T-helper 2 cell (primary cell): ENCODE measurements around the gene MVK.

ENCODE experiments used
- DNase-seq, 5 experiments: peaks; one replicate each; pipeline versions ENCODE4 v3.0.0 to v3.0.0-alpha.2; 2012 to 2022

Gene MVK

DNA sequence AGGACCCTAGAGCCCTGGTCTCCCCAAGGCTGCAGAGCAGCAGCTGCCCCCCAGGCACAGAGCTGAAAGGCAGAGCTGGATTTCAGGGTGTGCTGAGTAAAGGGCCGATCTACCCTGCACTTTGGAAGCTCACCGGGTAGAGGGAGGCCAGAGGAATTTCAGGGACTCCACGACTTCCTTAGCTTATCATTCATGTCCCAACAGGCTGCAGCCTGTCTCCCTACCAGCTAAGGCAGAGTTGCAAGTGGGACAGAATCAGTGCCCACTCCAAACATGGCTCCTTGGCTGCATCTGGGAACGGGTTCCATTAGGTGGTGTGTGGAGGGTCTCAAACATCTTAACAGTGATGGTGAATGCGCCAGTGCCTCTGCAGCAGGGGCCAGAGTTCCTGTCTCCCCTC lies 27.8 kb upstream of the MVK start:
- no peak for DNase-seq

DNA sequence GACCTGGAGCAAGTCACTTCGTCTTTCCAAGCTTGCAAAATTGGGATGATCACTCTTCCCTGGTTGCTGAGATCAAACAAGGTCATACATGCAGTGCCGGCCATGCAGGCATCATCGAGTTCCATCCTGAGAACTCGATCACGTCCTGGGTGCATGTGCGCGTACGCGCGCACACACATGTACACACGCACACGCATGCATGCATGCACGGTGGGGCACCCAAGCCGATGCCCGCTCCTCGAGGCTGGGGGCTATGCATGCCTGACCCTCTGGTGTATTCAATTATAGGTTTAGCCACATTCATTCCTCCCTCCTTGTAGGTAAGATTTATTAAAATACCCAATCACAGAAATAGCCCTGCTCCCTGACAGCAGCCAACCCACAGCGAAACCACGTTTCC lies 26.3 kb upstream of the MVK start:
- DNase-seq, result no peak

DNA sequence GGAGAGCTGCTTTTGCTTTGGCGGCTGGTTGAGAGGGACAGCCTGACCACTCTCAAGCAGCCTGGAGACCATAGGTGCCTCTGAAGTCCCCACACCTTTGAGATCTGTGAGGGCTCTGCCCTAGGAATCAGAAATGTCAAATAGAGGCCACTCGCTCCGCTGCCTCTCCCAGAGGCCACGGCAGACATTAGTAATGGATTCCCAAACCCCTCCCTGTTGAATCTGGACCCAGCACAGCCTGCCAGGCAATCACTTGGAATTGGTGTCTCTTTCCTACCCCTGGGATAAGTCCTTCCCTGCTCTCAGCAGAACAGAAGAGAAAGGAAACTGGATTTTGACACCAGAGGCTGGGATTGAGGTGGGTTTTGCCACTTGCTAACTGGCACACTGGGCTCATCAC lies 25.3 kb upstream of the MVK start:
- no peak for DNase-seq

DNA sequence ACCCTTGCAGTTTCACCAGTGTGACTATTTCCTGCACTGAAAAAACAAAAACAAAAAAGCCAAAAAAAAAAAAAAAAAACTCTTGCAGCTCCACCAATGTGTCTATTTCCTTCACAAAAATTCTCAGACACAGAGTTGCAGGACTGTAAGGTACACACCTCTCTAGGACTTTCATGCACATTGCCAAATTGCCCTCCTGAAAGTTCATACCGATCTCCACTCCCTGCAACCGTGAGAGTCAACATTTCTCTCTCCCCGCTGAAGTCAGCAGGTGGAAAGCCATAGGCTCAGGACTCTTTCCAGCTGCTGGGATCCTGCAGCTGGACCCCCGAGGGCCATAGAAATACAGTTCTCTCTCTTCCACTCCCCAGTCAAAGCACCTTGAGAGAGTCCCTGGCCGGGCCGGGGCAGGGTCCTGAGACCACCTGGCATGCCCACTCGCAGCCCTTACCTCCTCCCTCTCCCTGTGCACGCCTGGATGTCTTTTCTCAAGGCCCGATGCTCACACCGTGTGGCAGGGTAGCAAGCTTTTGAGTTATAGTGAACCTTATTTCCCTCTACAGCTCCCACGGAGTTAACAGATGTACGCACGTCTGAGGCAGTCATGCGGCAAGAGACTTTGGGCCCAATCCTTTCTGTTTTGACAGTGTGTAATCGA lies 23.9 kb upstream of the MVK start:
- no peak for DNase-seq

DNA sequence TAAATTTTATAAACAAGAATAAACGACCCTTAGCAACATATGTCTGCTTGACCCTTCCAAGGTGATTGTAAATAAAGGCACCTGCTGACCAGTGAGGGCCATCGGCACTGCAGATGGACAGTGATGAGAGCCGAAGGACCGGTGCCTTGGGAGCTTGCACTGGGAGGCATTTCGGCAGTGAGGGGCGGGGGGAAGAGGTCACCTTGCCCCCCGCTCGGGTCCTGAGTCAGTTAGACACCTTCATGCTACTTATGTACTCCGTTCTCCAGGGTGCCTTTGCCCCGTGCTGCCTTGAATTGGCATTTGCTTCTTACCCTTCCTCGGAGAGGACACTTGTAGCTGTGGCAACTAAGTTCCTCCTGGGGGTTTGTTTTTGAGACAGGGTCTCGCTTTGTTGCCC lies 23.3 kb upstream of the MVK start:
- DNase-seq, result no peak

DNA sequence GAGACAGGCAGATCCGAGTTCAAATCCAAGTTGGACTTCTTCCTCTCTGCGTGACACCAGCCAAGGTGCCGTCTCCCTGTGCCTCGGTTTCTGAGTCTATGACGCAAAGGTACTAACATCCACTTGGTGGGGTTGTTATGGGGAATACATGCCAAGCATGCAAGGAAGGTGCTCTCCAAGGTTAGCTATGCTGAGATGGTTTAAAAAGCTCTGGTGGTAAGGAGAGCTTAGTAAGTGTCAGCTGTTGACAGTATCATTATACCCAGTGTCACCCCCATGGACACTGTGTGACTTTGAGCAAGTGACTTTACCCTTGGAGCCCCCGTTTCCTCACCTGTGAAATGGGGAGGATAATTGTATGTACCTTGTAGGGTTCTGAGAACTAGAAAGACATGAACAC lies 22.5 kb upstream of the MVK start:
- DNase-seq, result no peak

DNA sequence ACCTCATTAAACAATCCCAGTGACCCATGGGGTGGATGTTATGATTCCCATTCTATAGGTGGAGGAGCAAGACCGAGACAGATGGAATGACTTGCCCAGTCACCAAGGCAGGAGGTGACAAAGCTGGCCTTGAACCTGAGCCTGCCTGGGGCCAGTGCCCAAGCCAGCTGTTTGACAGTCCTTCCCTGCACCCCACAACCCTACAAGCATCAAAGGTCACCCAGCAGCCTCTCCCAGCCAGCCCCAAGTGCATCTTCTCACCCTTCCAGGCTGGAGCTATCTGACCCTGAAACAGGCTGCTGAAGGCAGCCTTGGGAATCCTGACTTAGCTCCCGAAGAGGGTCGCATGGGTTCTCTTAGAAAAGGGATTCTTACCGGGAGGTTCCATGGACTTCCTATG lies 20.6 kb upstream of the MVK start:
- no peak for DNase-seq

DNA sequence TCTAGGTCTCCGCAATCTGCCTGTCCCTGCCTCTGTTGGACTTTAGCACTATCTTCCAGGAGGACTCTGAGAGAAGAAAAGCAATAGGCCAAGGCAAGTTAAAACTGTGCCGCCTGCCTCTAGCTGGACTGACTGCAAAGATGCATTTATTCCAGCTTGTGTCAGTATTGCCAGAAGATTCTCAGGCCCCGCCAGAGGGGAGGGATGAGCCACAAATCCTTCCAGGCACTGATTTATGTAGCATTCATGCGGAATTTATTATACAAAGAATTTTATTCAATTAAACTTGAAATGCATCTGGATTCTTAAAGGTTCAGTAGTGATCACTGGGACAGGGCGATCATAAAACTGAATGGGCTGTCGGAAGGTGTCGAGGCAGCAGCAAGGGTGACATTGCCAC lies 20.1 kb upstream of the MVK start:
- no peak for DNase-seq

DNA sequence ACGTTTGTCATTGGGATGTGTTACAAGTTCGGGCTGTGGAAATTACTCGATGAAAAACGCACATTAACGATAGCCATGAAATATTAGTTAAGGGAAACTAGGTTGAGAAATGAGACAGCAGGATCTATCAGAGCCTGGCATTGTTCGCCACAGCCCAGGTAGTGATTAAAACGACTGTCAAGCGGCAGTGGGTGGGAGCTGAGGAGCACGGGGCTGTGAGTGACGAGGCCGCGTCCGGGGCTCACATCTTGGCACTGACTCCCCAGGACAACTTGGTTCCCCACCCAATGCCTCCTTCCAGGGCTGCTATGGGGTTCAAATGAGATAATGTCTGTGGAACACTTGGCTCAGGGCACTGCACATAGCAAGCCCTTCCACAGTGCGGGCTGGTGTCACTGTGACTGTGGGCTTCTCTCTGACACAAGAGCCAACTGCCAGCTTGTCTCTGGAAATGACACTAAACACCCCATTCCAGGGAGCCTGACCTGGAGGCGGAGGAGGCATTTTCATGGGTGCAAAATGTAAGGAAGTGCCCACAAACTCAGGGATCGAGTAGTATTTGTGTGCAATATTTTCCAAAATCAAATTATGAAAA lies 19.6 kb upstream of the MVK start:
- DNase-seq, result no peak

DNA sequence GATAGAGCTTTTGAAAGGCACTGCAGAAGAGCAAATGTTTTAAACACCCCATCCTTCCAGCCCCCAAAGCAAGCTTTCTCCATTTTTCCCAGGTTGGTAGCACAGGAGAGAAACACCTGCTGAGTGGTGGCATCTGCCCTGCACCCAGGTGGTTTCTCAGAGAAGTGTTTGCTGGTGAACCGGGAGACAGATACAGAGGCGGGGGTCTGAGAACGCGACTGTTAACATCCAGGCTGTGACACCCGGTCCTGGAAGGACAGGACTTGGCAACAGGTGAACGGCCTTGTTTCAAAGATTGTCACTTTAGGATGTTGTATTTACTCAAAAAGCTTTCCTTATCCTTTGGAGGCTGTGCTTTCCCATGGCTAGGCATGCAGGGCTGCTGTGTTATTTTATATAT lies 18.8 kb upstream of the MVK start:
- no peak for DNase-seq

DNA sequence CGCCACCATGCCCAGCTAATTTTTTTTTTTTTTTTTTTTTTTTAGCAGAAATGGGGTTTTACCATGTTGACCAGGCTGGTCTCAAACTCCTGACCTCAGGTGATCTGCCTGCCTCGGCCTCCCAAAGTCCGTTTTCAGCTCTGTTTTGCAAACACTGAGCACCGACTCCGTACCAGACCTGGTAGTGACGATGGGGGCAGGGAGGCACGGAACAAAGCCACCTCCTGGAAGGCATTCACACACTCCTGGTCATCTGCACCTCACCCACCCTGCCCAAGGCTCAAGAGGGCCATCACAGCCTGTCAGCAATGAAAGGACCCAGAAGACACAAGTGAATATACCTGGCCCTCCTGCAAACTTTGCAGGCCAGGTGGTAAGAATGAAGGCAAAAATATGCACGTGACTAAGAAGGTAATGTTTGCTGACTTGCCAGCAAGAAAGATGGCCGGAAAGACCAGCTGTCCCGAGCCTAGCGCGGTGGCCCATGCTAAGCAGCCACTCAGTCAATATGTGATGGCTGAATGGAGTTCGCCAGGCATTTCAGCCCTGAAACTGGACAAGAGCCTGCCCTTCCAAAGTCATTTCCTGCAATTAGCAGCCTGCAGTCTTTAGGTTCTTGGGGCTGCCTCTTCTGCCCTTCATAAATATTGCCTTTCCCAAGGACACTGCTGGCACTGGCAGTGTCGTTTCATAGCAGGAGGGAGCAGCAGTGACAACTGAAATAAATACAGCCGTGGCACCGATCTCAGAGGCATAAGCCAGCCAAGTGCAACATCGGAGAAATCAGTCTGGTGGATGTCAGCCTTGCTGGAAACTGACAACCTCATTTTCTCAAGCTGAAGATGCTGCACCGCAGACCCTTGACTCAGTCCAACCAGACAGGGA lies 17.9 kb upstream of the MVK start:
- DNase-seq, result no peak

DNA sequence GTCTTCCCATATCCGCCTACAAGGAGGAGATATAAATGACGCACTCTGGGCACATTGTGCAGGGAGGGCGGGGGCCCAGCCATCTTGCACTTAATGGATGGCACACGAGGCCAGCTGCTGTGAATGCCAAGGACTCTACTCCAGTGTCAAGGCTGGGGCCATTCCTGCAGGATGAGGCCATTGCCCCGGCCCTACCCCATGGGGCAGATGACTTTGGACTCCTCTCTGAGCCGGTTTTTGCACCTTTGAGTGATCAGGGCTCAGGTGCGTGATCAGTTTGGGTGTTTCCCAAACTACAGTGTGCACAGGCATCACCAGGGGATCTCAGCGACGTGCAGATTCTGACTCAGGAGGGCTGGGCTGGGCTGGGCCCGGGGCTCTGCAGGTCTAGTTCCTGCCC lies 16.4 kb upstream of the MVK start:
- no peak for DNase-seq

DNA sequence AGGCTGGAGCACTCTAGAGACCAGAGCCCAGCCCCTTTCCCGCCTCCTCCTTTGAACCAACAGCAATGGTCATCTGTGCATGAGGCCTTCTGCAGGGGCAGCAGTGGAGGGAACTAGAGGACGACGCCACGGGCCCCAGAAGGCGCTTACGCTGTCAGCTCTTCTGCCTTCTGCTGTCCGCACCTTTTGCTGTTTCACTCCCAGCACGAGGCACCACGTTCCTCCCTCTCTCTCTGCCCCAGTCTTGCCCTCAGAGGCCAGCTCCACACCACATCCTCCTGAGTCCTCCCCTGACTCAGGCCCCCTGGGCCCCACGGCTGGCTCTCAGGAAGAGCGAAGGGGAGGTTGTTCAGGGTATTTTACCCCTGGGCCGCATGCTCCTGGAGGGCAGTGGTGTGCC lies 15.8 kb upstream of the MVK start:
- DNase-seq, result no peak

DNA sequence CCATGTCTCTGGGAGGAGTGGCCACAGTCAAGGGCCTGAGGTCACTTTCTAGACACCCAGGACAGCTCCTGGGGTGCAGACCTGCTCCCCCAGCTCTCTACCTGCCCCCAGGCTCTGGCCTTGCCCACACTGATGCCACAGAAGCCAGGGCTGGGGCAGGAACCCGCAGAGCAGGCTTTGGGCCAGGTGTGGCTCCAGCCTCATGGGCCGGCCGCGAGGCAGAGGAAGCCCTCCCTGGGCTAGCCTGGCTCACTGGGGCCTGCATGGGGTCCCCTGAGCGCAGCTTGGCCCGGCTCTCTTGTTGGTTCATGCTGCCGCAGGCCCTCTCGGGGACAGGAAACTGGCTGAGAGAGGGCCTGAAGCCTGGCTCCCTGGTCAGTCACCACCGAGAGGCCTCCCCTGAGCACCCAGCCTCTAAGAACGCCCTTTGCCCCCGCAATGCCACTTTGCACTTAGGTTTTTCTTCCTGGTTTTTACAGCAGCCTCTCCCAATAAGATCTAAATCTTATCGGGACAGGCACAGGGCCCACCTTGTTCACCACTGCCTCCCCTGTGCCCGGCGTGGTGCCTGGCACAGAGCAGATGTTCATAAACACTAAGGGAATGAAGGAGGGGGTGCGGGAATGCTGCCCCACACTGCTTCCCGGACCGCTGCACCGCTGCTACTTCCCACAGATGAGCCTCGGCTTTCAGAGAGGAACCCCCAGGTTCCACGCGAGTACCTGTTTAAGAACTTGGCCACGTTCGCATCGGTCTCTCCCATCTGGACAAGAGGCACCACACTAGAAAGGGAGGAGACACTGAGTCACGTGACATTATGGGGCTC lies 15.0 kb upstream of the MVK start:
- no peak for DNase-seq

DNA sequence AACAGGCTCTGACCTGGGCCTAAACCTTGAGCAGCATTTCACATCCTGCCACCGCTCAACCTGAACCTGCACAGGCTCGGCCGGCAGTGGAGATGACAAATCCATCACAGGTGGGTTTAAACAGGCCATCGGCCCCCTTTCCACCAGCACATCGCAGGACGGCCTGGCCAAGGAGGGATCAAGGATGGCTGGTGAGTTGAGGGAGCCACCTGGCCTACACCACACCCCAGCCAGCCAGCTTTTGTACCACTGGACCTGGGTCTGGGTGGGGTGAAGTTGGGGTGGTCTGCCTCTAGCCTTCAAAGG lies 14.4 kb upstream of the MVK start:
- DNase-seq, result no peak

DNA sequence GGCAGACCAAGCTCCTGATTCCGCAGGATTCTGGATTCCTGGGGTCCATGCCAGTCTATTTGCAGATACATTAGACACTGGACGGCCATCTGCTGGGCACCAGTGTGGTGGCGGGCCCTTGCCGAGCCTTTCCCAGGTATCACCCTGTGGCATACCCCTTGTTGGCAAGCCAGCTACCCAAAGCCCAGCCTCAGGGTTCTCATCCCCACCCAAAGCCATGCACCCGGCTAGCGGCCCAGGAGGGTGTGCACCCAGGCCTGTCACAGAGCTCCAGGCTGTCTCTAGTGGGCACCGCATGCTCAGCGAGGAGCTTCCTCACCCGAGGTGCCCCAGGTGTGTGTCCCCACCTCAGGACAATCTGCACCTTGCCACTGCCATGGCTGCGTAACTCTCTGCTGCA lies 14.0 kb upstream of the MVK start:
- no peak for DNase-seq

DNA sequence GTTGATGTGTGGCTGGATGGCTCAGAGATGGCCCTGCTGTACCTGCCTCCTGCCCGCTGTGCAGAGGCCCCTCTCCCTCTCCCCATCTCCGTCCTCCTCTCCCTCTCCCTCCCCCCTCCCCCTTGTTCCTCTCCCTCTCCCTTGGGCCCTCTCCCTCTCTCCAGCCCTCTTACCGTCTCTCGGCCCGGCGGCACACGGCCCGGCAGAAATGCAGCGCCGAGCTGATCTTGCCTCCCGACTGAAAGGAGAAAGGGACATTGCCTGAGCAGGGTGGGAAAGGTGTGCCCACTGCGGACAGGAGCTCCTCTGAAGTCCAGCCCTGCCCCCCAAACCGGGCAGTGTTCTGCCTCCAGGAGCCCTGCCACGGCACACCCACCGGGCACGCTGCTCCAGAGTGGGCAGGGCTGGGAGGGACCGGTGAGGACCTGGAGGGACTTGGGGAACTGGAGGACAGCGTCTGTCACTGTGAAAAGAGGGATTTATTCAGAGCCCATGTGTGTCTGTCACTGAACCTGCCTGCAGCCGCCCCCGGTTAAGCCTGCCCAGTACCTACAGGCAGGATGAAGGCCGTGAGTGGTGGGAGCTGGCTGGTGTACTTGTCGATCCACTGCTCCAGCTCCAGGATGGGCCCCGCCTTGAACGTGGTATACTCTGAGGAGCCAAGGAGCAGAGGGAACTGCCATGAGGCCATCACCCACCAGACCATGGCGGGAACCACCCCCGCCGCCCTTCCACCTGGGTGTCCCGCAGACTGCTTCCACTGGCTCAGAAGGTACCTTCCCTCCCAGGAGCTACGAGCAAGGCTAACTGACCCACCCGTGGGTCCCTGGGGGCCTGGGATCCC lies 12.5 kb upstream of the MVK start:
- DNase-seq, result no peak

DNA sequence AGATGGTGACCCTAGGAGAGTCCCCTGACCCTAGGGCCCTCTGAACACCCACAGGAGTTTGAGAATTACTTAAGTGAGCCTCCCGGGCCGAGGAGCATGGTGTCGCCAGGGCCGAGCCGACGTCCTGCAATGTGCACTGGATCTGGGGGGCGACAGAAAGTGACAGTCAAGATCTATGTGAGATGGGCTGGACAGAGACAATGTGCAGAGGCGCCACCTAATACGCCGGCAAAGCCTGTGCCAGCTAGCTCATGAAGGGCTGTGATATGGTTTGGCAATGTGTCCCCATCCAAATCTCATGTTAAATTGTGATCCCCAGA lies 11.9 kb upstream of the MVK start:
- DNase-seq, result no peak

DNA sequence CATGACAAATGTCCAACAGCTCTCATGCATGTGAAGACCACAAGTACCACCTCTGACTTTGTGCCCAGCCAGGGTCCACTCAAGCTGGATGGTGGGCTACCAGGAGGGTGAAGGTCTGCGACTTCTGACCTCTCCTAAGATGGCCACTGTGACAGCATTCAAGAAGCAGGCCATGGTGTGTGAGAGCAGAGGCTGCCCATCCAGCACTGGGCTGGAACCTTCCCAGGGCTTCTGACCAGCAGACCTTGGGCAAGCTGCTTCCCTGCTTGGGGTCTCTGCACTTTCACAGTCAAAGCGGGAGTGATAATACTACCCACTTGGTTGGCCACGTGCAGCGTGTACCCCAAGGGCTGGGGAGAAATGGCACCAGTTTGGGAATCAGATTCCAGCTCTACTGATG lies 10.7 kb upstream of the MVK start:
- DNase-seq, result no peak

DNA sequence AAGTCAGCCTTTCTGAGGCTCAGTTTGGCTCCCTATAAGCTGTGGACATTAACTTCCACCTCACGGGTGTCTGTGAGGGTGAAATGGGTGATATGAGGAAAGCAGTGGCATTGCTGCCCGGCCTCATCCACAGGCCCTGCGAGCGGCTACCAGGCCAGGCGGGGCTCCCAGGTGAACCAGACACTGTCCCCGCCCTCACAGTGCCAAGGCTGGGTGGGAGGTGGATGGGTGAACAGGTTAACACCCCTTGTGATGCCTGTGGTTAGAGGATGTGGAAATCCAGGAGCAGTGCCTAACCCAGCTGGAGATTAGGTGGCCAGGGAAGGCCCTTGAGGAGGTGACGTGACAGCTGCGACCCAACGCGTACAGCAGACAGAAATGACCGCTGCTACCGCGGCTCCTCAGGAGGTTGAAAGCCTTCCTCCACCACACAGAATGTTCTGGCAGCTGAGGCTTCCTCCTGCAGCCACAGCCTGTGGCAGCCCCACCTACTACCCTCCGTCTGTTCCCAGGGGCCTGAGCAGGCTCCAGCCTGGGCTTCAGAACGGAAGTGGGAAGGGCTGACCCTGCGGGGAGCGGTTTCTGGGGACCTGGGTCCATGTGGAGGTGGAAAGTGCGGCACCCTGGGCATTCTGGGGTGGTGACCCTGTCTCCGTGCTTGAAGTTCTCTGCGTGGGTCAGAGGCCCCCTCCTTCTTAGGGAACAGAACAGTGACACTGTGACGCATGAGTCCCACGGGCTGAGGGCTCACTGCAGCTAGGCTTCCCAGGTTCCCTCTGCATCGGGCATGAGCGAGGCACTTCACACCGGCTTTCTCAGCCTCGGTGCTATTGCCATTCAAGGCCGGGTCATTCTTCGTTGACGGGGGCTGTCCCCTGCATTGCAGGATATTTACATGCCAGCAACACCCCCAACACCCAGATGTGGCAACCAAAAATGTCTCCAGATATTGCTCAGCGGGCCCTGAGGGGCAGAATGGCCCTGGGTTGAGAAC lies 10.0 kb upstream of the MVK start:
- no peak for DNase-seq

DNA sequence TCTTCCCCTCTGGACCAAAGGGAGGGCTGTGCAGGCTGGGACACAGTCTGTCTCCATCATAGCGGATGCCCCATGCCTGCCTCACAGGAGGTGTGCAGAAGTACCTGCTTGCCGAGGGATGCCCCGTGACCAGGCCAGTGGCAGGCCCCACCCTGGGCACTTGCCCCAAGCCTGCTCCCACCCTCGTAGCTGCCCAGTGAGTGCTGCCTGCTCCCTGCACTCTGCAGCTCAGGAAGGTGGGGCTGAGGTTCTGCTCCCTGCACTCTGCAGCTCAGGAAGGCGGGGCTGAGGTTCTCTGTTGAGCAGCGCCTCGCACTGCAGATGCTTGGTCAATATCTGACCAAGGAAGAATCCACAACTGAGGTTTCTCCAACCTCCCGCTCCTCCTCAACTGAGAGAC lies 7.2 kb upstream of the MVK start:
- DNase-seq, result no peak
